CD4-positive, alpha-beta memory T cell (primary cell): Measurements from ENCODE around the gene HSD11B1. TPM values are rescaled to one million over a fixed set of nuclear protein-coding genes. Genes with fewer than 3 reads are reported as not detected.

Experiments
- CTCF ChIA-PET: fragments of 350-600 bp; sonication (Branson Sonifier 250); formaldehyde crosslinking; loops from one replicate; lab custom pipeline; 2021; ENCODE audit warnings: inconsistent platforms; ENCODE audit not compliant: partially characterized antibody; lab: Charles Lee
- POLR2A ChIA-PET: fragments of 350-600 bp; sonication (Branson Sonifier 250); formaldehyde crosslinking; loops from one replicate; lab custom pipeline; 2021; ENCODE audit not compliant: partially characterized antibody; lab: Charles Lee
- DNase-seq, 5 donors: peaks; one replicate each; pipeline versions ENCODE4 v3.0.0 to v3.0.0-alpha.2; 2020 to 2022; ENCODE audit warnings: mixed read lengths in 1 of 5
- H3K27ac ChIP-seq: one replicate; pipeline ENCODE4 v1.7.0; 2013; ENCODE audit warnings: low read depth, low read length
- H3K27me3 ChIP-seq: 2 replicates; pipeline ENCODE4 v1.7.0; 2013; ENCODE audit warnings: mild to moderate bottlenecking, low read length, moderate library complexity; ENCODE audit not compliant: insufficient read depth
- H3K36me3 ChIP-seq: 2 replicates; pipeline ENCODE4 v1.7.0; 2013; ENCODE audit warnings: mild to moderate bottlenecking, low read length, moderate library complexity; ENCODE audit not compliant: insufficient read depth
- H3K4me1 ChIP-seq: 2 replicates; pipeline ENCODE4 v1.7.0; 2013; ENCODE audit warnings: mild to moderate bottlenecking, low read length, moderate library complexity; ENCODE audit not compliant: insufficient read depth
- H3K4me3 ChIP-seq, 2 donors: one replicate each; pipeline ENCODE4 v1.7.0; 2013; ENCODE audit warnings: low read length in 2 of 2, mild to moderate bottlenecking in 1 of 2
- H3K9me3 ChIP-seq, 2 donors: one replicate each; pipeline ENCODE4 v1.7.0; 2013; ENCODE audit warnings: low read length in 2 of 2, control low read depth in 1 of 2; ENCODE audit not compliant: control insufficient read depth in 1 of 2
- H3K27ac Mint-ChIP-seq, 7 donors: one replicate each; pipeline ENCODE4 v1.8.0; 2020 to 2021; ENCODE audit warnings: mixed read lengths in 7 of 7, mild to moderate bottlenecking in 6 of 7, inconsistent platforms in 3 of 7, moderate library complexity in 3 of 7
- H3K27me3 Mint-ChIP-seq, 2 donors: one replicate each; pipeline ENCODE4 v1.8.0; 2020 to 2021; ENCODE audit warnings: mixed read lengths in 2 of 2
- H3K36me3 Mint-ChIP-seq, 2 donors: one replicate each; pipeline ENCODE4 v1.8.0; 2020 to 2021; ENCODE audit warnings: mixed read lengths in 2 of 2, inconsistent platforms in 1 of 2, mild to moderate bottlenecking in 1 of 2
- H3K4me1 Mint-ChIP-seq, 4 donors: one replicate each; pipeline ENCODE4 v1.8.0; 2020 to 2021; ENCODE audit warnings: mixed read lengths in 4 of 4, mild to moderate bottlenecking in 1 of 4
- H3K4me3 Mint-ChIP-seq, 8 donors: one replicate each; pipeline ENCODE4 v1.8.0; 2020 to 2021; ENCODE audit warnings: mixed read lengths in 8 of 8, mild to moderate bottlenecking in 7 of 8, moderate library complexity in 6 of 8, inconsistent platforms in 3 of 8
- H3K9me3 Mint-ChIP-seq, 8 donors: one replicate each; pipeline ENCODE4 v1.8.0; 2020 to 2021; ENCODE audit warnings: mixed read lengths in 8 of 8, mild to moderate bottlenecking in 5 of 8, inconsistent platforms in 3 of 8, moderate library complexity in 1 of 8
- intact Hi-C: fragments of 100-400 bp; cut with micrococcal nuclease; formaldehyde crosslinking; loops from one replicate; pipeline ENCODE4 v1.15.1; 2023
- polyA plus RNA-seq, 2 donors: library from polyadenylated mRNA; unstranded; fragments of 300-500 nt; fragmentation: Illumina TruSeq; gene quantifications; one replicate each; pipeline ENCODE4 v1.2.3, GENCODE V29; 2021
- total RNA-seq, 2 experiments: library from RNA; stranded (reverse); gene quantifications; one replicate each; pipeline ENCODE4 v1.2.3, GENCODE V29; 2021

HSD11B1 gene
- total and polyA plus RNA-seq, 4 experiments from 2014 or later, result 0.49 to 7.3 (median 5.6) TPM; not detected in 1

DNA sequence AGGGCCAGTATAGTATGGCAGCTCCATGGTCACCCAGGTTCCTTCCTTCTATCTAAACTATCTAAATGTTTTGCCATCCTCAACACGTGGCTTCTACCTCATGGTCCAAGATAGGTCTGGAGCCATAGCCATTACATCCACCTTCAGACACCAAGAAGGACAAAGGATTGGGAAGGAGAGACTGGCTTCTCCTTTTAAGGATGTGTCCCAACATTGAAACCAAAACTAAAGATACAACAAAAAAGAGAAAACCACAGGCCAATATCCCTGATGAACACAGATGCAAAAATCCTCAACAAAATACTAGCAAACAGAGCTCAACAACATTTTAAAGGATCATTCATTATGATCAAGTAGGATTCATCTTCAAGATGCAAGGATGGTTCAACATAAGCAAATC is 24.8 kb downstream of the HSD11B1 start:
- Histone ChIP-seq H3K4me3 (no peak overlapping the region), H3K9me3 (no peaks in the 10 kb centered on the region), H3K4me1 (peaks cover 9% of the 10 kb centered on the region), H3K27ac (no peak overlapping the region), H3K27me3 (no peaks in the 10 kb centered on the region), H3K36me3 (no peaks in the 10 kb centered on the region)
- Mint-ChIP-seq H3K27me3 (peaks cover 0 to 2% of the 10 kb centered on the region in 2 donors), H3K36me3 (peaks cover 0 to 7% of the 10 kb centered on the region in 2 donors), H3K4me3 (no peak overlapping the region), H3K4me1 (peaks cover 6 to 14% (median 8%) of the 10 kb centered on the region in 4 donors), H3K9me3 (peaks cover 0 to 2% (median 0%) of the 10 kb centered on the region in 8 donors), H3K27ac (no peak overlapping the region)
- CTCF ChIA-PET, result interaction anchor here (1.7 kb wide), 1 partner anchor 15 kb away, joined by 3 read pairs; no protein-coding TSS in a partner anchor
- no peak for DNase-seq
- POLR2A ChIA-PET, result interaction anchor here (1.9 kb wide), 1 partner anchor 44 kb away, joined by 6 read pairs; no protein-coding TSS in a partner anchor
- intact Hi-C loops, result no loop called here

DNA sequence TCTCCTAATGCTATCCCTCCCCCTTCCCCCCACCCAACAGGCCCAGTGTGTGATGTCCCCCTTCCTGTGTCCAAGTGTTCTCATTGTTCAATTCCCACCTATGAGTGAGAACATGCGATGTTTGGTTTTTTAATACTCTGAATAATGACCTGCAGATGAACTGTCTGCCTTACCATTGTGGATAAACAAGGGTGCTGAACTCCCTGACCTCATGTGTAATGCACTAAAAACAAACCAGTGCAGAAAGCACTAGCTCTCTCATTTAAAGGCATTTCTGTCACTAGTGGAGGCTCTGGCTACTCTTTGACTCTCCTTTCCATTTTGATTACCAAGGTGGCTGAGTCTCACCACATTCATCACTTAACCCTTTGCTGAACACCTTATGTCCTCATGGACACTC is 28.1 kb downstream of the HSD11B1 start:
- intact Hi-C loops, result no loop called here
- ChIA-PET CTCF (no interaction called here), POLR2A (no interaction called here)
- Histone ChIP-seq H3K27me3 (no peaks in the 10 kb centered on the region), H3K36me3 (no peaks in the 10 kb centered on the region), H3K4me3 (no peak overlapping the region), H3K4me1 (no peaks in the 10 kb centered on the region), H3K9me3 (no peaks in the 10 kb centered on the region), H3K27ac (no peak overlapping the region)
- Mint-ChIP-seq H3K4me3 (no peak overlapping the region), H3K36me3 (peaks cover 0 to 5% of the 10 kb centered on the region in 2 donors), H3K27ac (no peak overlapping the region), H3K27me3 (peaks cover 0 to 2% of the 10 kb centered on the region in 2 donors), H3K9me3 (peaks cover 0 to 2% (median 0%) of the 10 kb centered on the region in 8 donors), H3K4me1 (peaks cover 0 to 3% (median 0%) of the 10 kb centered on the region in 4 donors)
- DNase-seq, result no peak

DNA sequence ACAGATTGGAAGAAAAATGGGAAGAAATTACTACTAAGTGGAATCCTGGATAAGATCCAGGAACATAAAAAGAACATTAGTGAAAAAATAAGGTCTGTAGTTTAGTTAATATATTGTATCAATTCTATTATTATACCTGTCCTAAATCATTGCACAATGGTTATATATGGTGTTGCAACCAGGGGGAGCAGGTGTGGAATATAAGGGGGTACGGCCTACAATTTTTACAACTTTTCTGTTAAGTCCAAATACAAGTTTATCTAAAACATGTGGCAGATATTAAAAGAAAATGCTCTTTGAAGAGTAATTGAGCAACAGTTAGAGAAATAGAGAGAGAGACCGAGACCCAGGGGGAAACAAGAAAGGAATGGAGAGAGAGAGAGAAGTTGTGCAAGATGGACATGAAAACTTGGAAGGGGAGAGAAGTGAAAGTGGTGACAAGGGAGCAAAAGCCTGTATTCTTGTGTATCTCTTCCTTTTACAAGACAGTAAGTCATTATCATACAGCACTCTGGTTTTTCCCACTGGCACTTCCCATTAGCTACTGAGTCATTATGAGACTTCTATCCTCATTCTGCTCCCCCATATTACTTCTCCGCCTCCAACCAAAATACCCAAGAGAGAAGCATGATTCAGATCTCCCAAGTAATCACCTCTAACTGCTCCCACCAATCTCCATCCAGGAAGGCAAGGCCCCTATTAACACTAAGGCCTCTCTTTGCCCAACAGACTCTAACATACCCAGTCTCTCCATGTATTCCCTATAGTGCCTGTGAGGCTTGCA is 29.0 kb downstream of the HSD11B1 start:
- peaks cover 0 to 2% of the 10 kb centered on the region in 2 donors for H3K27me3 Mint-ChIP-seq
- H3K4me3 Mint-ChIP-seq, result no peak overlapping the region
- peak overlapping the region in 1 of 7 donors; percentile 23 for H3K27ac Mint-ChIP-seq
- no peak for DNase-seq
- Histone ChIP-seq H3K9me3 (no peaks in the 10 kb centered on the region), H3K36me3 (no peaks in the 10 kb centered on the region), H3K4me3 (no peak overlapping the region), H3K27me3 (no peaks in the 10 kb centered on the region), H3K27ac (no peak overlapping the region), H3K4me1 (no peaks in the 10 kb centered on the region)
- peaks cover 0 to 2% (median 0%) of the 10 kb centered on the region in 8 donors for H3K9me3 Mint-ChIP-seq
- POLR2A ChIA-PET, result no interaction called here
- H3K4me1 Mint-ChIP-seq, result peaks cover 0 to 3% (median 0%) of the 10 kb centered on the region in 4 donors
- CTCF ChIA-PET, result interaction anchor here (1.1 to 3.3 kb wide), 5 partner anchors 9 to 159 kb away, joined by 3 to 11 read pairs (median 5); no protein-coding TSS in a partner anchor
- peaks cover 0 to 8% of the 10 kb centered on the region in 2 donors for H3K36me3 Mint-ChIP-seq
- intact Hi-C loops, result no loop called here

DNA sequence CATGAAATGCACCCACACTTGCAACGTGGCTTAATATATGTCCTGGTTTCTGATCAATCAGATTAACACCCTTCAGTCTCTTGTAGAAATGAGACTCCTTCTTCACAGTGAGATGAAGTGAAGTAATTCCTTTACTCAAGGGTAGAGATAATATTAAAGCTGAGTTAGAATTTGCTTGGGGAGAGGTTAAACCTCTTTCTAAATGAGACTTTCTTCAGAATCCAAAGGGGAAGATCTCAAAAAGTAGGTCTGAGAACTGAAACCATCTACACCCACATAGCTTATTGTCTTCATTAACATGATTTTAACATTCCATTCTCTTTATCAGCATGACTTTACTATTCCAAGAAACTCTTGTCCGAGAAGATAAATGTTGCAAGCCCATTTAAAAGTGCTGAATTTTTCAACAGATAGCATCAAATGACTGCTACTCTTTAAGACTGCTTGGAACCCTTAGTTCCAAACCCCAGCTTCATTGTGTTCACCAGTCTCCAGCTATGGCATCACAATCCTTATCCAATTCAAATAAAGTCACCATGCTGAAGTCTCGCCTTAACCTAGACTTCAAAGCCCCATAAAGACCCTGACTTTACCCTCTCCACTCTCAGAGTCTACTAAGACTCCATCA is 32.0 kb downstream of the HSD11B1 start:
- H3K4me3 ChIP-seq, result no peak overlapping the region
- H3K4me3 Mint-ChIP-seq, result no peak overlapping the region
- no peak overlapping the region for H3K27ac Mint-ChIP-seq
- no peaks in the 10 kb centered on the region for H3K27me3 ChIP-seq
- peaks cover 0 to 2% of the 10 kb centered on the region in 2 donors for H3K27me3 Mint-ChIP-seq
- no peak for DNase-seq
- intact Hi-C loops, result no loop called here
- CTCF ChIA-PET, result interaction anchor here (0.8 to 3.3 kb wide), 7 partner anchors 9 to 175 kb away, joined by 3 to 13 read pairs (median 4); no protein-coding TSS in a partner anchor
- H3K27ac ChIP-seq, result no peak overlapping the region
- H3K9me3 ChIP-seq, result no peaks in the 10 kb centered on the region
- H3K4me1 Mint-ChIP-seq, result peaks cover 0 to 4% (median 3%) of the 10 kb centered on the region in 4 donors
- POLR2A ChIA-PET, result interaction anchor here (0.9 to 1.2 kb wide), 2 partner anchors 9 to 19 kb away, joined by 3 read pairs; partner anchors contain the start of gene TRAF3IP3
- H3K4me1 ChIP-seq, result peaks cover under 1% of the 10 kb centered on the region
- H3K36me3 Mint-ChIP-seq, result peaks cover 0 to 8% of the 10 kb centered on the region in 2 donors
- H3K36me3 ChIP-seq, result no peaks in the 10 kb centered on the region
- peaks cover 0 to 2% (median 0%) of the 10 kb centered on the region in 8 donors for H3K9me3 Mint-ChIP-seq

DNA sequence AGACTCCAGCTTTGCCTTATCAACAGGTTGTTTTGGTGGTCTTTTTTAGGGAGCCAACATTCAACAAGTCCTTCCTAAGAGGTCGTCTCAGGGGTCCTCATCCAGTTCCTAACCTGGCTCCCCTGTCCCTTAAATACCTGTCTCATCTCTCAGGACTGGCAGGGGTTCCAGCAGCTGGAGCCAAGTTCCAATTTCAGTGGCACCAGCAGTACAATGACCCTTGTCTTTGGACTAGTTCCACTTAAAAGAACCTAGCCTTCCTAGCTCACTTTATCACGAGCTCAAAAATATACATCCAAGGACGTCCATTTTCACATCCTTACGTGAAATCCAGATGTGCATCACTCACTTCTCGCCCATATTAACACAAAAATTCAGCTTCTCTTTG is 32.5 kb downstream of the HSD11B1 start:
- ChIA-PET CTCF (interaction anchor here (0.8 to 3.3 kb wide), 8 partner anchors 9 to 176 kb away, joined by 3 to 13 read pairs (median 4); no protein-coding TSS in a partner anchor), POLR2A (interaction anchor here (0.9 kb wide), 1 partner anchor 9 kb away, joined by 3 read pairs; no protein-coding TSS in a partner anchor)
- Histone ChIP-seq H3K4me3 (no peak overlapping the region), H3K36me3 (no peaks in the 10 kb centered on the region), H3K27me3 (no peaks in the 10 kb centered on the region), H3K9me3 (no peaks in the 10 kb centered on the region), H3K27ac (no peak overlapping the region), H3K4me1 (peaks cover 6% of the 10 kb centered on the region)
- H3K4me3 Mint-ChIP-seq, result no peak overlapping the region
- peaks cover 4 to 9% (median 7%) of the 10 kb centered on the region in 4 donors for H3K4me1 Mint-ChIP-seq
- intact Hi-C loops, result no loop called here
- no peak for DNase-seq
- no peak overlapping the region for H3K27ac Mint-ChIP-seq
- peaks cover 0 to 2% (median 0%) of the 10 kb centered on the region in 8 donors for H3K9me3 Mint-ChIP-seq
- peaks cover 0 to 8% of the 10 kb centered on the region in 2 donors for H3K36me3 Mint-ChIP-seq
- H3K27me3 Mint-ChIP-seq, result peaks cover 0 to 2% of the 10 kb centered on the region in 2 donors

DNA sequence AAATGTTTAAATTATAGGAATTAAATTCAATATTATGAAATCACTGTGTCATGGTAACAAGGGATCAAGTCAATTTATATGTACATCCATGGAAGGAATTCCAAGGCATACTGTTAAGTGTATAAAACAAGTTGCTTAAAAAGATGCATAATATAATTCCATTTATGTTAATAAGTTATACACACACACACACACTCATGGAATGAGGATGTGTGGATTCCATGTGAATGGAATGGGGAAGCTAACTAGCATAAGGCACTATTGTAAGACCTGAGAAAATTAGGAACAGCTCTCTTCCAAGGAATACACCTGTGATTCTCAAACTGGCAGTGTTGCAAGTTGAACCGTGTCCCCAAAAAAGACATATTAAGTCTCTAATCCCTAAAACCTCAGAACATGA is 33.6 kb downstream of the HSD11B1 start:
- Histone ChIP-seq H3K27ac (no peak overlapping the region), H3K4me3 (no peak overlapping the region), H3K9me3 (no peaks in the 10 kb centered on the region), H3K4me1 (peaks cover 11% of the 10 kb centered on the region), H3K27me3 (no peaks in the 10 kb centered on the region), H3K36me3 (no peaks in the 10 kb centered on the region)
- ChIA-PET POLR2A (no interaction called here), CTCF (interaction anchor here (1.5 kb wide), 1 partner anchor 11 kb away, joined by 13 read pairs; no protein-coding TSS in a partner anchor)
- intact Hi-C loops, result no loop called here
- no peak overlapping the region for H3K27ac Mint-ChIP-seq
- H3K27me3 Mint-ChIP-seq, result peaks cover 0 to 2% of the 10 kb centered on the region in 2 donors
- H3K9me3 Mint-ChIP-seq, result no peaks in the 10 kb centered on the region
- H3K4me3 Mint-ChIP-seq, result no peak overlapping the region
- no peak for DNase-seq
- H3K36me3 Mint-ChIP-seq, result peaks cover 0 to 8% of the 10 kb centered on the region in 2 donors
- H3K4me1 Mint-ChIP-seq, result peaks cover 4 to 16% (median 14%) of the 10 kb centered on the region in 4 donors
